VCaP (cell line): ENCODE measurements around the gene RAD51B.

Experiments used
- H3K27ac ChIP-seq: fragments of 450-650 bp; 2 replicates; pipeline ENCODE4 v1.5.1; 2017
- TF ChIP-seq, protein P1 (sequence below): fragments of 450-650 bp; conservative IDR thresholded peaks from 2 replicates; pipeline ENCODE4 v1.5.1; 2017; ENCODE audit warnings: mild to moderate bottlenecking, moderate library complexity

The RAD51B gene

DNA sequence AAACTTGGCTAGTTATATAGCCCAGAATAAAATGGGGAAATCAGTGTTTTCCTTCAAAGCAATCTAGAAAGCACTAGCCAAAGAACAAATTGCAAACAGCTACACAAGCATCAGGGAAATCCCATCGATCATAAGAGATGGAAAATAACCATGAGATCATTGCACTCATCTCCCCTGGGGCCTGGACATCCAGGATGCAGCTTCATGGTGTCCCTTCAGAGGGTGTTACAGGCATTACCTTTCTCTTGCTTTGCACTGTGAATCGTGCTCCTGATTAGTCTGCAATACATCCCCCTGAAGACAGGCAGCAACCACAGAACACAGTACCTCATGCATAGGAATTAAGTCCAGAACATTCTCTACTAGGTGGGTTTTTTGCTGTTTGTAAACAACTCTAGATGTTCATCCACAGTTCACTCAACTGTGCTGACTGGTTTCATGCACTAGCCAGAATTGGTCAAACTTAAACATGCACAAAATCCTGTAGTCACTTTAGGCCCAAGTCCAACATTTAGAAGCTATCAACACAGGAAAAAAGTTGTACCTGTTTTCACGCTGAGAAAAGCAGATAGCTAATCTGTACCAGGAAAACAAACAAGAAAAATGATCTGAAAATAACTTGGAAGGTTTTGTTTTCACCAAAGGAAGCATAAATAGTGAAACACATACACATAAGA lies 853.2 kb downstream of the RAD51B start:
- TF ChIP-seq, protein P1, sequence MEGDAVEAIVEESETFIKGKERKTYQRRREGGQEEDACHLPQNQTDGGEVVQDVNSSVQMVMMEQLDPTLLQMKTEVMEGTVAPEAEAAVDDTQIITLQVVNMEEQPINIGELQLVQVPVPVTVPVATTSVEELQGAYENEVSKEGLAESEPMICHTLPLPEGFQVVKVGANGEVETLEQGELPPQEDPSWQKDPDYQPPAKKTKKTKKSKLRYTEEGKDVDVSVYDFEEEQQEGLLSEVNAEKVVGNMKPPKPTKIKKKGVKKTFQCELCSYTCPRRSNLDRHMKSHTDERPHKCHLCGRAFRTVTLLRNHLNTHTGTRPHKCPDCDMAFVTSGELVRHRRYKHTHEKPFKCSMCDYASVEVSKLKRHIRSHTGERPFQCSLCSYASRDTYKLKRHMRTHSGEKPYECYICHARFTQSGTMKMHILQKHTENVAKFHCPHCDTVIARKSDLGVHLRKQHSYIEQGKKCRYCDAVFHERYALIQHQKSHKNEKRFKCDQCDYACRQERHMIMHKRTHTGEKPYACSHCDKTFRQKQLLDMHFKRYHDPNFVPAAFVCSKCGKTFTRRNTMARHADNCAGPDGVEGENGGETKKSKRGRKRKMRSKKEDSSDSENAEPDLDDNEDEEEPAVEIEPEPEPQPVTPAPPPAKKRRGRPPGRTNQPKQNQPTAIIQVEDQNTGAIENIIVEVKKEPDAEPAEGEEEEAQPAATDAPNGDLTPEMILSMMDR = no peak
- peak overlapping the region; percentile 76 for H3K27ac ChIP-seq

DNA sequence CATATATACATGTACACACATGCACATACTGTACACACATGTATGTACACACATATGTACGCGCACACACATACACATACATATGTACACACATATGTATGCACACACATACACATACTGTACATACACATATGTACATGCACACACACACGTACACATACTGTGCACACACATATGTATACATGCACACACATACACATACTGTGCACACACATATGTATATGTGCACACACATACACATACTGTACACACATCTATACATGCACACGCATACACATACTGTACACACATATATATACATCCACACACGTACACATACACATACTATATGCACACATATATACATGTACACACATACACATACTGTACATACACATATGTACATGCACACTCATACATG lies 853.9 kb downstream of the RAD51B start:
- peak overlapping the region; percentile 76 for H3K27ac ChIP-seq
- TF ChIP-seq, protein P1 = no peak

DNA sequence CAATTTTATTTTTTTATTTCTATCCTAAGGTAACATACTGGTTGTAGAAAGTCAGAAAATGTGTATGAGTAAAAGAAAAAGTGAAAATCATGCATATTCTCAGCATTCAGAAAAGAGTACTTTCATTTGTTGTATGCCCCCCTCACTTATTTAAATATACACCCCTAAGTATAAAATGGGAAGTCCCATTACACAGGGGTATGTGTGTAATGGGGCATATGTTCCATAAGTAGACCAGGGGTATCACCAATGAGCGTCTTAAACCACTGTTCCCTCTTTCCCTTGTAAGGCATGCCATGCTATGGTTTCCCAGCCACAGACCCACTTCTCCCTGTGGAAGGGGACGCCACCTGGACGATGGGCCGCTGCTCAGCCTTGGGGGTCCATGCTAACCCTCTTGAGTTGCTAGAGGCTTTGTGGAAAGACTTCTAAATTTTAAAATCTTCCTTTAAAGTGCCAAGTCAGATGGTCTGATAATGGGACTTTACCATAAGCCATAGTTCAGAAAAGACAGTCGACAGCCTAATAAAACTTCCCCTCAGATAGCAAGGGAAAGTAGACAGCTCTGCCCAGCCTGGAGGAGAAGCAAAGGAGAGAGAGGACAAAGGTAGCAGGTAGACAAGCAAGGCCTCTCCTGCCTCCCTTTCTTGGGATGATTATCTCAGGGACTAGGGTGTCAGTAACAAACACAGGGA lies 855.1 kb downstream of the RAD51B start:
- TF ChIP-seq, protein P1 = no peak
- H3K27ac ChIP-seq = no peak overlapping the region

DNA sequence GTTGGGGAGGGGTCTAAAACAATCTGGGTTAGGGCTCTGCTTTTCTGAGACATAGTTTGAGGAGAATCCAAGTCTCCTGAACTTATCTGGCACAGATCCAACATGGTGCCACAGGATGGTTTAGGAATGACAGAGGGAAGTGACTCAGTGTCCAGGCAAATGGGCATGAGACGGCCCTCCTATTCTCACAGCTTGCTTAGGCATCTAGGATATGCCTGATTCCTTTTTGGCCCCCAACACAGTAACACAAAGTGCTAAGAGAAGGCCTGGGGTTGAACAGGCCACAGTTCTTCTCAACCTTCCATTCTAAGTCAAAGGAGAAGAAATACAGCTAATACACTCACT lies 855.6 kb downstream of the RAD51B start:
- TF ChIP-seq, protein P1 = no peak
- no peak overlapping the region for H3K27ac ChIP-seq

DNA sequence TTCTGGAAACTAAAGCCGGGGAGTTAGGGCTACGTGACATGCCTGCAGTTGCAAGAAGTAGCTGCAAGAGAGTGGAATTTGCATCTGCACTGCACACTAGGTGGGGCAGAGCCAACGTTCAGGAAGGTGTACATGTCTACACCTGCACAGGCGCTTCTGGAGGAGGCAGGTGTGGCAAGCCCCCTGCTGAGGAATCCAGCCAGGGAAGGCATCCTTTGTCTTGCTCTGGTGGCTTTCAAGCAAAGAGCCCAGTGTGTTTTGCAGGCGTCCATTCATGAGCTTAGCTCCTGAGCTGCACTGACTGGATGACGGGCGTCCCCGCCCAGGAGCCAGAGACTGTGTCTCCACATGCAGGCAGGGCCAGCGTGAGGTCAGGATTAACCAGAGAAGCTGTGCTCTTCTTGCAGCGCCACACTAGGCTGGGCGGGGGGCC lies 856.9 kb downstream of the RAD51B start:
- TF ChIP-seq, protein P1 = no peak
- no peak overlapping the region for H3K27ac ChIP-seq

DNA sequence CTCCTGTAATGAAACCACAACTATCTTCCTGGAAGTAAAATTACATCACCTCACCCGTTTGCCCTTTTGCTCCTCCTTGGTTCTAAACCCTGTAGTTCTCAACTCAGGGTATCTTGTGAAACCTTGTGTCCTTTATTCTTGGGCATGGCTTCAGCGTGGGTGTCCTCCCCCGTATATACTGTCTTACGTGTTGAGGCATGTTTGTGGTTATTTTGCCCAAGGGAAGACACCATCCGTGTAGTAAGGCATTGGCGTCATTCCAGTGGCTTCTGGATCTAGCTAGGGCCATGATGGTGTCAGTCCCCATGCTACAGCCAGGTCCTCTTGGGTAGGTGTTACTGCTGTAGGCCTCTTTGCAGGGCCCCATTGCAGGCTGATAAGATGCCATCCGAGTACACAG lies 857.9 kb downstream of the RAD51B start:
- H3K27ac ChIP-seq = no peak overlapping the region
- TF ChIP-seq, protein P1 = no peak

DNA sequence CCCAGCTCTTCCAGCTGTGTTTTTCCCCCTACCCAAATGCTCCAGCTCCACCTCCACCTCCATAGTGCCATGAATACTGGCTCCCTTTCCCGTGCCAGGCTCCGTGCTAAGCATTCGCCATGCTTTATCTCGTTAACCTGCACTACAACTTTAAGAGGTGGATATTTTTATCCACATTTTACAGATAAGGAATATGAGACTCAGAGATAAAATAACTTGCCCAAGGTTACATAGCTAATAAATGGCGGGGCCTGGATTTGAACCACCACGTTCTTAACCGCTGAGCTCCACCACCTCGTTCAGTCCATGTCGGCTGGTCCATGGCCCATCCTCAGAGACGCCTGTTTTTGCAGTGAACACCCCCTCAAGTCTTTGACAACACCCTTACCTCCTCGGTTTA lies 858.3 kb downstream of the RAD51B start:
- no peak overlapping the region for H3K27ac ChIP-seq
- TF ChIP-seq, protein P1 = no peak
